AG20443 (cell line): ENCODE measurements around the gene AFAP1L2.

Experiments
- DNase-seq: peaks from one replicate; pipeline ENCODE4 v3.0.0; 2012; ENCODE audit warnings: low spot score, mixed read lengths

The AFAP1L2 gene

GRCh38 chr10:114412907-114413797 is 8.8 kb upstream of the AFAP1L2 start:
- DNase-seq, result no peak

- DNase-seq, result no peak
These were observed 4.7 kb upstream of the AFAP1L2 start for GRCh38 chr10:114408968-114409444.

GRCh38 chr10:114408112-114408967 is 4.0 kb upstream of the AFAP1L2 start:
- no peak for DNase-seq

- DNase-seq, result no peak
These were observed 2.2 kb upstream of the AFAP1L2 start for GRCh38 chr10:114406455-114406854.

- DNase-seq, result no peak
These were observed 679 bp upstream of the AFAP1L2 start for GRCh38 chr10:114405011-114405350.

GRCh38 chr10:114403541-114404161 is 651 bp downstream of the AFAP1L2 start:
- no peak for DNase-seq

- no peak for DNase-seq
These were observed 1.3 kb downstream of the AFAP1L2 start for GRCh38 chr10:114402871-114403540.

GRCh38 chr10:114402233-114402632 is 2.1 kb downstream of the AFAP1L2 start:
- no peak for DNase-seq

- DNase-seq, result peak; percentile 83
These were observed 3.0 kb downstream of the AFAP1L2 start for GRCh38 chr10:114401195-114401791.

GRCh38 chr10:114400091-114400490 is 4.2 kb downstream of the AFAP1L2 start:
- no peak for DNase-seq

GRCh38 chr10:114399576-114399975 is 4.7 kb downstream of the AFAP1L2 start:
- DNase-seq, result no peak

- no peak for DNase-seq
These were observed 5.5 kb downstream of the AFAP1L2 start for GRCh38 chr10:114398587-114399331.

- DNase-seq, result no peak
These were observed 6.6 kb downstream of the AFAP1L2 start for GRCh38 chr10:114397651-114398145.

GRCh38 chr10:114396464-114396863 is 7.8 kb downstream of the AFAP1L2 start:
- no peak for DNase-seq

GRCh38 chr10:114395366-114396022 is 8.8 kb downstream of the AFAP1L2 start:
- no peak for DNase-seq

GRCh38 chr10:114394531-114394930 is 9.8 kb downstream of the AFAP1L2 start:
- no peak for DNase-seq

- DNase-seq, result no peak
These were observed 10.4 kb downstream of the AFAP1L2 start for GRCh38 chr10:114393886-114394285.

- no peak for DNase-seq
These were observed 10.8 kb downstream of the AFAP1L2 start for GRCh38 chr10:114393482-114393881.

GRCh38 chr10:114392112-114392835 is 12.0 kb downstream of the AFAP1L2 start:
- DNase-seq, result no peak
